Tibial nerve (tissue), 4 donors: ENCODE measurements around the gene EXOC2.

ENCODE experiments used
- EP300 ChIP-seq, 2 donors: sonication (generic); formaldehyde crosslinking; IDR thresholded peaks; one replicate each; pipeline ENCODE4 v1.6.1; 2017; ENCODE audit warnings: antibody characterized with exemption in 2 of 2, mild to moderate bottlenecking in 1 of 2
- POLR2A ChIP-seq, 2 donors: fragments of 450-650 bp; IDR thresholded peaks; one replicate each; pipeline ENCODE4 v1.6.1; 2017; ENCODE audit warnings: antibody characterized with exemption in 2 of 2, mild to moderate bottlenecking in 2 of 2, moderate library complexity in 2 of 2
- TF ChIP-seq, protein P1 (sequence below), 5 experiments: fragments of 200-600 bp in 3 of 5; fragments of 450-650 bp in 2 of 5; sonication (generic) in 3 of 5; IDR thresholded peaks; one replicate each; pipeline ENCODE4 v1.5.1; 2016 to 2019; ENCODE audit warnings: antibody characterized with exemption in 5 of 5, mild to moderate bottlenecking in 3 of 5, moderate library complexity in 2 of 5

DNA sequence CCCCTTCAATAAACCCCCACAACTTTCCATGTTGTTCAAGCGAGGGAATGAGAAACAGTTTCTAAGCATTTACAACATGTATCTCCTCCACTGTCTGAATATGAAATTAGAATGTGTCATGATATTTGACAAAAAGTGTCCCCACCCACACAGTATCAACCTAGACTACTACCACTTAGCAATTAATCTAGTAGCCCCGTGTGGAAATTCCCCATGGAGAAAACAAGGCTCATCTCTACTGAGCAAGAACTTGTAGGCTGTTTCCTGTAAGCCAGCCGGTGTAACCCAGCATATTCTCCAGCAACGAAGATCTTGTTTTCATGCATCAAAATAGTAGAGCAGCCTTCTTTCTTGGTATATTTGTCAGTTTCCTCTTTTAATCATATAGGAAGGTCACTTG, 186.4 kb downstream of the EXOC2 start:
- TF ChIP-seq, protein P1, sequence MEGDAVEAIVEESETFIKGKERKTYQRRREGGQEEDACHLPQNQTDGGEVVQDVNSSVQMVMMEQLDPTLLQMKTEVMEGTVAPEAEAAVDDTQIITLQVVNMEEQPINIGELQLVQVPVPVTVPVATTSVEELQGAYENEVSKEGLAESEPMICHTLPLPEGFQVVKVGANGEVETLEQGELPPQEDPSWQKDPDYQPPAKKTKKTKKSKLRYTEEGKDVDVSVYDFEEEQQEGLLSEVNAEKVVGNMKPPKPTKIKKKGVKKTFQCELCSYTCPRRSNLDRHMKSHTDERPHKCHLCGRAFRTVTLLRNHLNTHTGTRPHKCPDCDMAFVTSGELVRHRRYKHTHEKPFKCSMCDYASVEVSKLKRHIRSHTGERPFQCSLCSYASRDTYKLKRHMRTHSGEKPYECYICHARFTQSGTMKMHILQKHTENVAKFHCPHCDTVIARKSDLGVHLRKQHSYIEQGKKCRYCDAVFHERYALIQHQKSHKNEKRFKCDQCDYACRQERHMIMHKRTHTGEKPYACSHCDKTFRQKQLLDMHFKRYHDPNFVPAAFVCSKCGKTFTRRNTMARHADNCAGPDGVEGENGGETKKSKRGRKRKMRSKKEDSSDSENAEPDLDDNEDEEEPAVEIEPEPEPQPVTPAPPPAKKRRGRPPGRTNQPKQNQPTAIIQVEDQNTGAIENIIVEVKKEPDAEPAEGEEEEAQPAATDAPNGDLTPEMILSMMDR (IDR thresholded peaks at IDR 0.05) = no peak
- TF ChIP-seq POLR2A (IDR thresholded peaks at IDR 0.05) = no peak
- no peak for TF ChIP-seq EP300 (IDR thresholded peaks at IDR 0.05)
